Endothelial cell of umbilical vein (primary cell): Measurements from ENCODE around the gene SLC22A15. TPM values are rescaled to one million over a fixed set of nuclear protein-coding genes. Genes with fewer than 3 reads are reported as not detected.

Source experiments
- BruUV-seq: library from RNA; stranded (reverse); fragments of 400-500 nt; replicated peaks from 2 replicates; lab custom pipeline; 2021; lab: Mats Ljungman, UMichigan
- CTCF ChIA-PET: fragments of 300-600, 350-600 bp; sonication (Branson Sonifier 250); formaldehyde crosslinking; loops from one replicate; lab custom pipeline; 2021; ENCODE audit warnings: antibody characterized with exemption, inconsistent platforms; lab: Charles Lee
- POLR2A ChIA-PET: fragments of 300-600, 350-600 bp; sonication (Branson Sonifier 250); formaldehyde crosslinking; loops from one replicate; lab custom pipeline; 2021; ENCODE audit warnings: antibody characterized with exemption, inconsistent platforms; lab: Charles Lee
- DNase-seq: peaks from one replicate; pipeline ENCODE4 v3.0.0-alpha.2; 2011; ENCODE audit warnings: low read depth, low spot score
- FAIRE-seq: peaks from 2 replicates; lab custom pipeline; 2011; peaks lifted over from hg19 to GRCh38; lab: Jason Lieb, UNC
- H2AFZ ChIP-seq: 2 replicates; pipeline ENCODE4 v1.6.0; 2012; ENCODE audit warnings: low read depth, low read length, control low read depth, inconsistent platforms
- H3K27ac ChIP-seq: 2 replicates; pipeline ENCODE4 v1.5.1; 2011; ENCODE audit warnings: low read depth, mild to moderate bottlenecking, control low read depth, low read length, moderate library complexity; ENCODE audit not compliant: insufficient read depth
- H3K27me3 ChIP-seq, 2 experiments: 2 replicates each; pipeline versions ENCODE4 v1.6.0 to v1.6.1; 2011; ENCODE audit warnings: low read length in 2 of 2, mixed read lengths in 1 of 2; ENCODE audit not compliant: control insufficient read depth in 2 of 2, insufficient read depth in 2 of 2
- H3K36me3 ChIP-seq, 2 experiments: 2 replicates in 1 of 2; 3 replicates in 1 of 2; pipeline ENCODE4 v1.5.1; 2011; ENCODE audit warnings: low read length in 2 of 2, mild to moderate bottlenecking in 1 of 2, moderate library complexity in 1 of 2; ENCODE audit not compliant: control insufficient read depth in 2 of 2, insufficient read depth in 2 of 2; ENCODE audit errors: extremely low read depth in 1 of 2
- H3K4me1 ChIP-seq: 3 replicates; pipeline ENCODE4 v1.5.1; 2011; ENCODE audit warnings: mild to moderate bottlenecking, low read length; ENCODE audit not compliant: control insufficient read depth, insufficient read depth; ENCODE audit errors: extremely low read depth
- H3K4me2 ChIP-seq: 2 replicates; pipeline ENCODE4 v1.6.1; 2011; ENCODE audit warnings: low read length, control low read depth, mixed read lengths; ENCODE audit not compliant: insufficient read depth
- H3K4me3 ChIP-seq, 3 experiments: fragments of 200-600 bp in 1 of 3; sonication (generic), shearing (Covaris generic) in 1 of 3; replicated peaks in 1 of 3; 2 replicates each; pipeline ENCODE4 v1.5.1; 2011 to 2016; ENCODE audit warnings: control low read depth in 3 of 3, low read length in 3 of 3, mild to moderate bottlenecking in 2 of 3, inconsistent platforms in 1 of 3, low read depth in 1 of 3, moderate library complexity in 1 of 3; ENCODE audit not compliant: insufficient read depth in 1 of 3
- H3K79me2 ChIP-seq: 2 replicates; pipeline ENCODE4 v1.6.0; 2012; ENCODE audit warnings: low read length, inconsistent platforms; ENCODE audit not compliant: control insufficient read depth, insufficient read depth
- H3K9ac ChIP-seq: replicated peaks from 2 replicates; pipeline ENCODE3; 2011; ENCODE audit warnings: low read length, control low read depth; ENCODE audit not compliant: insufficient read depth; ENCODE audit errors: extremely low read depth
- H3K9me1 ChIP-seq: replicated peaks from 3 replicates; pipeline ENCODE4 v1.6.0; 2011; ENCODE audit warnings: mild to moderate bottlenecking, low read length; ENCODE audit not compliant: control insufficient read depth, insufficient read depth; ENCODE audit errors: extremely low read depth
- H3K9me3 ChIP-seq: replicated peaks from 2 replicates; pipeline ENCODE4 v1.5.1; 2012; ENCODE audit warnings: low read length, inconsistent platforms; ENCODE audit not compliant: control insufficient read depth, insufficient read depth
- H4K20me1 ChIP-seq: replicated peaks from 2 replicates; pipeline ENCODE3; 2011; ENCODE audit warnings: mild to moderate bottlenecking, low read length; ENCODE audit not compliant: control insufficient read depth, insufficient read depth; ENCODE audit errors: extremely low read depth
- EZH2 ChIP-seq: IDR thresholded peaks from 2 replicates; pipeline ENCODE4 v1.6.1; 2012; ENCODE audit warnings: borderline replicate concordance, low read depth, mild to moderate bottlenecking, moderate library complexity, low read length, inconsistent platforms; ENCODE audit not compliant: severe bottlenecking
- FOS ChIP-seq: IDR thresholded peaks from 2 replicates; pipeline ENCODE4 v1.6.1; 2011; ENCODE audit warnings: mild to moderate bottlenecking, low read length, moderate library complexity, borderline replicate concordance; ENCODE audit not compliant: insufficient read depth
- GATA2 ChIP-seq: IDR thresholded peaks from 2 replicates; pipeline ENCODE4 v1.7.0; 2011; ENCODE audit warnings: low read depth, mild to moderate bottlenecking, moderate library complexity, mixed read lengths, low read length; ENCODE audit not compliant: insufficient read length, insufficient read depth
- JUN ChIP-seq: IDR thresholded peaks from 2 replicates; pipeline ENCODE4 v1.6.1; 2011; ENCODE audit warnings: borderline replicate concordance, low read depth; ENCODE audit not compliant: insufficient read length, insufficient read depth
- MYC ChIP-seq: IDR thresholded peaks from one replicate; pipeline ENCODE4 v1.6.1; 2011; ENCODE audit warnings: mild to moderate bottlenecking, low read depth, low read length
- POLR2A ChIP-seq: IDR thresholded peaks from 2 replicates; pipeline ENCODE4 v1.6.1; 2012; ENCODE audit warnings: low read depth, mild to moderate bottlenecking, control low read depth, low read length
- POLR2AphosphoS5 ChIP-seq: IDR thresholded peaks from 2 replicates; pipeline ENCODE4 v1.6.1; 2012; ENCODE audit warnings: low read depth, mild to moderate bottlenecking, control low read depth, low read length, moderate library complexity; ENCODE audit not compliant: insufficient read depth
- dilution Hi-C: fragments of 300-500 bp; cut with MboI; formaldehyde crosslinking; loops from one replicate; pipeline ENCODE4 v1.15.0; 2019; ENCODE audit warnings: low sequenced_read_pairs; ENCODE audit not compliant: extremely low pct_ligation_motif_present
- intact Hi-C: fragments of 100-400 bp; cut with micrococcal nuclease; formaldehyde crosslinking; loops from one replicate; pipeline ENCODE4 v1.10.0; 2022
- polyA plus RNA-seq, 4 experiments: library from polyadenylated mRNA; depleted of rRNA in 3 of 4; stranded (reverse) in 3 of 4; unstranded in 1 of 4; fragments of >200 nt; gene quantifications; 2 replicates each; pipeline versions ENCODE4 v1.2.1 to v1.2.3, GENCODE V29; 2011 to 2012; ENCODE audit warnings: missing spikeins in 1 of 4
- total RNA-seq: library from RNA; stranded (reverse); gene quantifications from 2 replicates; pipeline ENCODE4 v1.2.3, GENCODE V29; 2021
- TF ChIP-seq, protein P1 (sequence below), 2 donors: IDR thresholded peaks; 1 replicate in 1 of 2; 2 replicates in 1 of 2; pipeline ENCODE4 v1.5.1; 2011; ENCODE audit warnings: low read length in 2 of 2, mild to moderate bottlenecking in 2 of 2, moderate library complexity in 2 of 2, control low read depth in 1 of 2, inconsistent platforms in 1 of 2, low read depth in 1 of 2; ENCODE audit not compliant: insufficient read depth in 1 of 2; ENCODE audit errors: extremely low read depth in 1 of 2
- TF ChIP-seq, protein P2 (sequence below): IDR thresholded peaks from 2 replicates; pipeline ENCODE4 v1.6.1; 2011; ENCODE audit not compliant: insufficient read depth, insufficient read length

Gene SLC22A15
- total and polyA plus RNA-seq, 2 donors (not counting 3 experiments of a cell fraction or from before 2014, with no cell fraction given), result 0.44 TPM; not detected in 1

DNA sequence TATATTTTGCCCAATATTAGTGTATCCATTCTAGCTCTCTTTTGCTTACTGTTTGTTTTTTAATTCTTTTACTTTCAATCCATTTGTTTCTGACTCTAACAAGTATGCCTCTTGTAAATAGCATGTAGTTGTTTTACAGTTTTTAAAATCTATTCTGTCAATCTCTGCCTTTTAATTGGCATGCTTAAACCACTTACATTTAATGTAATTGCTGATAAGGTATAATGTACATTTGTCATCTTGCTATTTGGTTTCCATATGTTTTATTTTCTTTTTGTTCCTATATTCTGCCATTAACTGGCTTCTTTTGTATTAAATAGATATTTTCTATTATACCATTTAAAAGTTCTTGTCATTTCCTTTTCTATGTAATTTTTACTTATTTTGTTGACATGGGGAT lies 118.7 kb downstream of the SLC22A15 start:
- H3K4me1 ChIP-seq, result no peaks in the 10 kb centered on the region
- ChIA-PET CTCF (no interaction called here), POLR2A (no interaction called here)
- intact Hi-C loops (no loop called here), dilution Hi-C loops (no loop called here)
- no peaks in the 10 kb centered on the region for H3K79me2 ChIP-seq
- no peaks in the 10 kb centered on the region for H3K9me3 ChIP-seq
- no peak overlapping the region for H3K4me2 ChIP-seq
- H3K4me3 ChIP-seq, result no peak overlapping the region
- BruUV-seq, result no TSS peak
- H2AFZ ChIP-seq, result no peak overlapping the region
- TF ChIP-seq, protein P1, sequence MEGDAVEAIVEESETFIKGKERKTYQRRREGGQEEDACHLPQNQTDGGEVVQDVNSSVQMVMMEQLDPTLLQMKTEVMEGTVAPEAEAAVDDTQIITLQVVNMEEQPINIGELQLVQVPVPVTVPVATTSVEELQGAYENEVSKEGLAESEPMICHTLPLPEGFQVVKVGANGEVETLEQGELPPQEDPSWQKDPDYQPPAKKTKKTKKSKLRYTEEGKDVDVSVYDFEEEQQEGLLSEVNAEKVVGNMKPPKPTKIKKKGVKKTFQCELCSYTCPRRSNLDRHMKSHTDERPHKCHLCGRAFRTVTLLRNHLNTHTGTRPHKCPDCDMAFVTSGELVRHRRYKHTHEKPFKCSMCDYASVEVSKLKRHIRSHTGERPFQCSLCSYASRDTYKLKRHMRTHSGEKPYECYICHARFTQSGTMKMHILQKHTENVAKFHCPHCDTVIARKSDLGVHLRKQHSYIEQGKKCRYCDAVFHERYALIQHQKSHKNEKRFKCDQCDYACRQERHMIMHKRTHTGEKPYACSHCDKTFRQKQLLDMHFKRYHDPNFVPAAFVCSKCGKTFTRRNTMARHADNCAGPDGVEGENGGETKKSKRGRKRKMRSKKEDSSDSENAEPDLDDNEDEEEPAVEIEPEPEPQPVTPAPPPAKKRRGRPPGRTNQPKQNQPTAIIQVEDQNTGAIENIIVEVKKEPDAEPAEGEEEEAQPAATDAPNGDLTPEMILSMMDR (IDR thresholded peaks at IDR 0.05; ENCODE audit: extremely low read depth in 1 of 2, insufficient read depth in 1 of 2, low read depth in 1 of 2, low read length in 2 of 2), result no peak
- no peak for TF ChIP-seq FOS
- TF ChIP-seq MYC, result no peak
- TF ChIP-seq, protein P2, sequence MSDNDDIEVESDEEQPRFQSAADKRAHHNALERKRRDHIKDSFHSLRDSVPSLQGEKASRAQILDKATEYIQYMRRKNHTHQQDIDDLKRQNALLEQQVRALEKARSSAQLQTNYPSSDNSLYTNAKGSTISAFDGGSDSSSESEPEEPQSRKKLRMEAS, result no peak
- TF ChIP-seq POLR2AphosphoS5, result no peak
- TF ChIP-seq POLR2A, result no peak
- TF ChIP-seq JUN, result no peak
- no peak for TF ChIP-seq EZH2
- TF ChIP-seq GATA2, result no peak
- no peak for DNase-seq
- no peaks in the 10 kb centered on the region for H3K27me3 ChIP-seq
- no peaks in the 10 kb centered on the region for H3K36me3 ChIP-seq
- no peaks in the 10 kb centered on the region for H3K9me1 ChIP-seq
- no peak for FAIRE-seq
- no peak overlapping the region for H3K27ac ChIP-seq
- no peak overlapping the region for H3K9ac ChIP-seq
- H4K20me1 ChIP-seq, result no peaks in the 10 kb centered on the region
